Embryonic facial prominence (tissue), 1 donor: ENCODE data around the gene PEAK1.
"Not testable (repeated sequence)": the region's sequence is repeated elsewhere in the genome, so short reads cannot be mapped to it uniquely, and the experiment has no call there.

Source experiments
- DNase-seq: peaks from one replicate; pipeline ENCODE4 v3.0.0-alpha.2; 2016; ENCODE audit errors: extremely low spot score

The PEAK1 gene

GRCh38 chr15:77225088-77225487 lies 194.8 kb downstream of the PEAK1 start:
- no peak for DNase-seq

DNA sequence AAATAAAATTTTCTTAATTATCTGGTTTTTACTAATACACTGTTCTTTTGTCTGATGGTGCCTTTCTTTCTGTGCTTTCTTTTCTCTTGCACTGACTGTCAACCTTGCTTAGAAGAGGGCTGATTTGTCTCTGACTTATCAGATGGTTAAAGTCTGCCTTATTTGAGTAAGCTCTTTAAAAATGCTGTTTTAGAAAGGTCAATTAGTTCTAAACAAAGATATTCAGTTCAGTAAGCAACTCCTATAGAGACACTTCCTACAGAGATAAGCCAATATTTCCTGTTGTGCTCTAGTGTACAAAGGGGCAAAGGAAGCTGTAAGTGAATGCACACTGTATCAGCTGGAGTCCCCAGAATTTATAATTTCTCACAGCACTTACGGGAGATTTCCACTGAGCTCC lies 195.6 kb downstream of the PEAK1 start:
- no peak for DNase-seq

DNA sequence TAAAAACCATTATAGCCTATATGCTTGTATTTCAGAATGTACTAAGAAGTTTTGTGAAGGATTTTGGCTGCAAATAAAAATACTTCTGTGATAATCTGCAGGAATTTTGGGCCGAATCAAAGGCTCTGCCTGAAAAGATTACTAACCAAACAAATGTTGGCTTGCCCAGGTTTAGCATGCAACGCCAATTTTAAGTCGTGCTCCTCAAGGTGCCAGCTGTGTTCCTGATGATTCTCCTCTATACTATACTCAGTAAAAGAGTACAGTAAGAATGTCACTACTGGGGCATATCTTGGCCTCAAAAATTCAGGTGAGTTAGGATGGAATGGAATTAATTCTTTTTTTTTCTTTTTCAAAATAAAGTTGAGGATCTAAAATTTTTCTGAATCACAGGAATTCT lies 198.2 kb downstream of the PEAK1 start:
- DNase-seq, result no peak

- no peak for DNase-seq
Measured at GRCh38 chr15:77221174-77221573, 198.7 kb downstream of the PEAK1 start.

DNA sequence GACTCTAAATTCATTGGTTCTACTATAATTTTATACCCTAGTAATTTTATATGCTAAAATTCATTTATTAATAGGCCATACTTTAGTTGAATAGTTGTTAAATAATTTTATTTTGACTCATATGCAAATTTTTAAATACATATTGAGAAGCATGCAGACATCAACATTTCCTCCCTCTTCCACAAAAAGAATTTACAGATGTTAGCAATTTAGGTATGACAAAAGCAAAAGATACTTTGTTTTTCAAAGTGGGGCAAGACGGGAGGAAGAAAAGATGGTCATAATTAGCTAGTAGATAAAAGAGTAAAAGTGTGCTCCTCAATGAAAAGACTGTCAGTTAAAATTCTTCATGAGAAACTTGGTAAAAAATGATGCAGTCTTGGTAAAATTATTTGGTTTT lies 200.1 kb downstream of the PEAK1 start:
- DNase-seq, result no peak

DNA sequence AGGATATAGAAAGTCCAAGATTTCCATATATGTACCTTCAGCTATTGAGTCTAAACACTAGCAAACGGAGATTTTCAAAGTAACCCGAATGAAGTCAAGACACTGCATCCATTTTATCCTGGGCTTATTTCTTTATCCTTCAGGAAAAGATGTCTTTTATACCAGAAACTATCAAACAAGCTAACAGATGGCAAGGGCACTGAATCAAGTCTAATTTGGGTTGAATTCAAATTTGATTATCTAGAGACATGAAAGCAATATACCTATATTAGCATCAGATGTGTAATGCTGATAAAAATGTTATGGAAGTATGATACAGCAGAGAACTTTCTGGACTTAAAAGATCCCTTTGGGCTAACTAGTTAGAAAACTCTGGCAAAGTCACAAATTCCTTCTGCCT lies 210.7 kb downstream of the PEAK1 start:
- no peak for DNase-seq

GRCh38 chr15:77208241-77208640 lies 211.7 kb downstream of the PEAK1 start:
- no peak for DNase-seq

GRCh38 chr15:77201665-77202064 lies 218.2 kb downstream of the PEAK1 start:
- no peak for DNase-seq

DNA sequence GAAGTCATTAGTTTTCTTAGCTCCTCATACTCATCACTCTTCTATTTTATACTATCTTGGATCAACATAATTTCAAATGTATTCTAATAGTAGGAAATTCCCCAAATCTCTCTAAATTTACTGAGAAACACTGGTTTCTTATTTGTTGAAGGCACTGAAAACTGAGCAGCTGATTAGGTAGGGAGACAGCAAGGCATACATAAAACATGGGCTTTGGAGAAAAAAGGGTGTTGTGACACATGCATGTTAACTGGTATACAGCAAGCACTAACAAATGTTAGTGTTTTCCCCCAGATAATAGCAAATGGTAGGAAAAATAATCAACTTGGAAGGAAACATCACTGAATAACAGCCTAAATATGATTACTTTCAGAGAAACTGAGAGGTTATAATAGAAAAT lies 223.5 kb downstream of the PEAK1 start:
- DNase-seq, result no peak

- DNase-seq, result no peak
Measured at GRCh38 chr15:77195586-77195985, 224.3 kb downstream of the PEAK1 start.

GRCh38 chr15:77192451-77192850 lies 227.5 kb downstream of the PEAK1 start:
- DNase-seq, result no peak

GRCh38 chr15:77191230-77191834 lies 228.6 kb downstream of the PEAK1 start:
- DNase-seq, result no peak

GRCh38 chr15:77187751-77188464 lies 232.0 kb downstream of the PEAK1 start:
- DNase-seq, result no peak

DNA sequence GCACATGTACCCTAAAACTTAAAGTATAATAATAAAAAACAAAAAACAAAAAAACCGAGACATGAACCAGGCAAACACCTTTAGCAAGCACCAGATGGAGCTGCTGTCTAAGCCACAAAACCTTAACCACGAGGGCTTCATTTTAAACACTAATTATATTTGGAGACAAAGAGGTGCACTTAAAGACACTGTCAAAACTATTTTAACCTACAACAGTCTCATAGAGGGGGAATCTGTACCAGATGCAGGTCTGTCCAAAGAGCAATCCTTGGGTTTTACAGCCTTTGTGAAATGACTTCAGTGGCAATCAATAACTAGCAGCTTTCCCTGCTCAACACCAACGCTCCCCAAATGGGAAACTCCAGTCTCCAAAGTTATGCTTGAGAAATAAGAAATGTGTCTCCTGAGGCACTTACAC lies 233.3 kb downstream of the PEAK1 start:
- DNase-seq, result no peak

DNA sequence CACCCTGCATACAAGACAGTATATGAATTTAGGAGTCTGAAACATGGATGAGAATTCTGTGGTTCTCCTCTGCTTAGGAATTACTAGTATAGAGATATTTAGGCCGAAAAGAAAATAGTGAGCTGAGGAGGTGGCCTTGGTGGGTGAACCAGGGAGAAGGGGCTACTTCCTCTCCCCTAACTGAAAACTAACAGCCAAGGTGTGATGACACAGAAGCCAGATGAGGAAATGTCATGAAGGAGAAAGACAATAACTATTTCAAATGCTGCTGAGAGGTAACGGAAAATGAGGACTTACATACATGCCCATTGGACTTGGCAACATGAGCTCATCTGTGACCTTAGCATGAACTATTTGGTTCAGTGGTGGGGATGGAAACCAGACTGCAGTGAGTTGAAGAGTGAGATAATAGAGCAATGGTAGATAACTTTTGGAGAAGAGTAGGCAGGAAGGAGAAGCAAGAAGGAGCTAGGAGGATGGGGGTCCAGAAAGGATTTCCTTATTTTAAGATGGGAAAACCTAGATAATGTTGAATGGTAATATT lies 234.6 kb downstream of the PEAK1 start:
- no peak for DNase-seq

GRCh38 chr15:77184352-77184751 lies 235.6 kb downstream of the PEAK1 start:
- not testable (repeated sequence) for DNase-seq

- no peak for DNase-seq
Measured at GRCh38 chr15:77183066-77183465, 236.8 kb downstream of the PEAK1 start.

DNA sequence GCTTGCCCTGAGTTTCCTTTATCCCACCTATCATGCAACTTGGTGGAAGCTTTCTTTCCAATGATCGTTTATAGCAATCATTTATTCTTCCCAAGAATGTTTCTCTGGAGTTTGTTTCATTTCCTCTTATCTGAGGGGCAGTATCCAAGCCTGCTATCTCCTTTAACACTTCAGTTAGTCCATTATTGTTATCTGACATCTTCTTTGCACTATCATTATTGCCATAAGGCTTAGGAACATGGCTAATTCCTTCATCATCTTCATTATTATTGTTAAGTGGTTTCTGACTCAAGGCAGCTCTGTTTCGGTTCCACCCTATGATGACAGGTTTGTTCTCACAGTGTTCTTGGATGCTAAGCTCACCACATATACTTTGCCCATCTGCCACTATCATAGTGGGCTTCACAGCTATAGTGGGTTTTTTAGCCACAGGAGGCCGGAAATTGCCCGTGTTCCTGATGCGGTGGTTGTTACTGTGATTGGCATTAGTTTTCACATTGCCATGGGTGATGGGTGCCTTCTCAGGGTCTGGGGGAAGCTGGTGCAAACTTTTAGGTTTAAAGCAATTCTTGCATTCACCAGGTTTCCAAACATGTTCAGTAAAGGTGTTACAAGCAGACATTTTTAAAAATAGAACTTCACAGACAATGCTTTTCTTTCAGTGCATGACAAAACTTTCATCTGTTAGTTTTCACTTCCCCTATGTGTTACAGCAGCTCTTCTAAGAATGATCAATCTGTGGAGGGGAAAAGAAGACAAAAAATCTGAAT lies 238.4 kb downstream of the PEAK1 start:
- no peak for DNase-seq

DNA sequence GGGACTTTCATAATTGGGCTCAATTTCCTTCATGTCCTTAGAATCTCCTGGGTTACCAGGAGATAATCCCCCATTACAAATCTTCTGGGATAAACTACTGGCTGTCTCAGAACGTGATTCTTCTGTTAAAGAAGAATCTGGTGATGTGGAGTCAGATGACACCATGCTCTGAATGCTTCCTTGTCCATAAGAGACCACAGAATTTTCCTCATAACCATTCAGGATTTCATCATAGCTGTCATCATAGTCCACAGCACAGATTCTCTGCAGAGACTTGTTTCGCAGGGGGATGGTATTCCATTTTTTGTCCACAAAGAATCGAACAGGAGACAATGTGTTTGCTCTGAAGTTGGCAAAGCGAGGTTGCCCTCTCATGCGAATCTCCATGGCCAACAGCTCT lies 239.1 kb downstream of the PEAK1 start:
- DNase-seq, result no peak

DNA sequence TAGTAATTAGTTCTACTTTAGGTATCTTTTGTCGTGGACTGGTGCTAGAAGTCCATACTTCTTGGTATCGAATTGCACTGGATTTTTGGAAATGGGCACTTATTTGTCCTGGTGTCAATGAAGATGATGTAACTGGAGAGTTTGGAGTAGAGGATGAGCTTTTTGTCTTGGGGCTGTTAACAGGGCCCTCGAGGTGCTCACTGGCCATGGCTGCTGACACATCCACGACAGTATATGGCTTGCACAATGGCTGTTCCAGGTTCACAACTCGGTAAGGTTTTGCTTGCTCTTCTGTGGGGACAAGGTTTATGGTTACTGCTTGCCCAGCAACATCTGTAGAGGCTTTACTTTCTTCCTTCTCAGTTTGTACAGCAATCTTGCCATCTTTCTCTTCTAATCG lies 239.6 kb downstream of the PEAK1 start:
- DNase-seq, result no peak

DNA sequence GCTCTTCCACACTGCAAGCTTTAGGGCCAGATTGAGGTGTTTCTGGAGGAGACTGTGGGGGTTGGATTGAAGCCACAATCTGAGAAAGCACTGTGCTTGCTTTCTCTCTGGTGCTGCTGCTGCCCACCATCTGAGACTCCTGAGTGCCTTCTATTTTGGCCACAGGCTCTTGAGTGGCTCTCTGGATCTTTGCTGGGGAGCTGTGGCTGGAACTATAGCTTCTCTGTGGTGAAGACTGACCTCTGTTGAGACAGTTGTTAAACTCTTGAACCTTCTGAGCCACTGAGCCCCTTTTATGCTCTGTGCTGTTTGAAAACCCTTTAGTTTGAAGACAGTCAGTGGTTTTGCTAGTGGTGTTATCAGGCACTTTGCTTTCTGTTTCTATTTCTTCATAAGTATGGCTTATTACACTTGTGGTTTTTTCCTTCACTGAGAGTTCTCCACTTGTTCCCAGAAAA lies 240.3 kb downstream of the PEAK1 start:
- no peak for DNase-seq

- no peak for DNase-seq
Measured at GRCh38 chr15:77178411-77178810, 241.5 kb downstream of the PEAK1 start.

DNA sequence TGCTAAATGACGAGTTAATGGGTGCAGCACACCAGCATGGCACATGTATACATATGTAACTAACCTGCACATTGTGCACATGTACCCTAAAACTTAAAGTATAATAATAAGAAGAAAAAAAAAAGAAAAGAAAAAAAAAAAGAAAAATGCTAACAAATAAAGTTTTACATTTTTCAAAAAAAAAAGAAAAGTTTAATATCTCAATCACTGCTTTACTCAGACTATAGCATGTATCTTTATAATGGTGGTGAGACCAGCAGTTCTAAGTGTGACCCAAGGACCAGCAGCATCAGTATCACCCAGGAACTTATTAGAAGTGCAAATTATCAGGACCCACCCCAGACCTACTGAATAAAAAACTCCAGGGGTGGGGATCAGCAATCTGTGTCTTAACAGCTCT lies 243.8 kb downstream of the PEAK1 start:
- not testable (repeated sequence) for DNase-seq
